Measurements from ENCODE around the gene M1AP.

The M1AP gene, protein sequence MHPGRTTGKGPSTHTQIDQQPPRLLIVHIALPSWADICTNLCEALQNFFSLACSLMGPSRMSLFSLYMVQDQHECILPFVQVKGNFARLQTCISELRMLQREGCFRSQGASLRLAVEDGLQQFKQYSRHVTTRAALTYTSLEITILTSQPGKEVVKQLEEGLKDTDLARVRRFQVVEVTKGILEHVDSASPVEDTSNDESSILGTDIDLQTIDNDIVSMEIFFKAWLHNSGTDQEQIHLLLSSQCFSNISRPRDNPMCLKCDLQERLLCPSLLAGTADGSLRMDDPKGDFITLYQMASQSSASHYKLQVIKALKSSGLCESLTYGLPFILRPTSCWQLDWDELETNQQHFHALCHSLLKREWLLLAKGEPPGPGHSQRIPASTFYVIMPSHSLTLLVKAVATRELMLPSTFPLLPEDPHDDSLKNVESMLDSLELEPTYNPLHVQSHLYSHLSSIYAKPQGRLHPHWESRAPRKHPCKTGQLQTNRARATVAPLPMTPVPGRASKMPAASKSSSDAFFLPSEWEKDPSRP

DNA sequence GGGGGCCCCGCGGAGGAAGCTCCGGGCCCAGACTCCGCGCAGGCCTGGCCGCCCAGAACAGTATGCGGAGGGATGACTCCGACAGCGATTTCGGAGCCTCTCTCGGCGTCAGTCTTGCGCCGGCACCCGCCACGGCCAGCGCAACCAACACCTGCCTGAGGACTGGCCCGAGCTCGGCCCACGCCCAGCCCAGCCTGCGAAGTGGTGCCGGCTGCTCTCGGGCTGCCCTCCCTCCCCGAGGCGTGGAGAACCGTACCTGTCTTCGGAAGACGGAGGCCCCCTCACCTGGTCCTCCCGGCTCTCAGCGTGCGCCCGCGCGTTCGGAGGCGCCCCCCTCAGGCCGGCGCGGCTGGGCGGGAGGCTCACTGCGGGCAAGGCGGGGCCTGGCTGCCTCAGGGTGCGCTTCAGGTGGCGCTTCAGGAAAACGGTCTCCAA lies at the start of gene M1AP:
TSS of gene M1AP (minus strand) at position 322 of the 435 bp plus-strand sequence. CDS start 8,055 bp downstream, outside the sequence.
- no peak for FAIRE-seq

DNA sequence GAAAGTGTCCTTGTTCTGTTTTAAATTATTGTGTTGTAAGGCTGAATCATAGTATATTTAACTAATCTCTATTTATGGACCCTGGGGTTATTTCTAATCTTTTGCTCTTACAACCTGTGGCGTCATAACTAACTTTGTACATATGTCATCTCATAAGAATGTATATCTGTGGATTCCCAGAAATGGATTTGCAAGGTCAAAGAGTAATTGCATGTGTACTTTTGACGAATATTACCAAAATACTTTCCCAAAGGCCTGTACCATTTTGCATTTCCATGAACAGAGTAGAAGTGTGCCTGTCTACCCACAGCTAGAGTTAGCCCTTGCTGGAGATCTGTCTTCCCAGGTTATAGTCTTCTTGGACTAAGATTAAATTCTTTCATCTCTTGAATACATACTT lies 48.7 kb upstream of the M1AP start:
- no peak for FAIRE-seq

DNA sequence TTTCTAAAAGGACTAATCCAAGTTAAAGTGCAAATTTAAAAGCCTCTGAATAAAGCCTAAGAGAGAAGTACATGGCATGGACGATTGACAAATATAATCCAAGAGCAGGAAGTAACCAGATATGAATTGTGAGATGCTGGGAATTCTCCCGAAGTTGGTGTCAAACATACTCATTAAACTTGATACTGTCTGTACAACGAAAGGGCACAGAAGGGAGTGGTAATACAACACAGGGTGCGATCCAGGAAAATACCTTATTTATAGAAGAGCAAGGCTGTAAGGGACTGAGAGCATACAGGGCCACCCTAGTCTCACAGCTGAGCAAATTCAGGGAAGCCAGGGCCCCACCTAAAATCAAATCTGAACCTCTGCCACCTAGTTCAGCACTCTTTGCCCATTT lies 47.5 kb upstream of the M1AP start:
- FAIRE-seq, result no peak

DNA sequence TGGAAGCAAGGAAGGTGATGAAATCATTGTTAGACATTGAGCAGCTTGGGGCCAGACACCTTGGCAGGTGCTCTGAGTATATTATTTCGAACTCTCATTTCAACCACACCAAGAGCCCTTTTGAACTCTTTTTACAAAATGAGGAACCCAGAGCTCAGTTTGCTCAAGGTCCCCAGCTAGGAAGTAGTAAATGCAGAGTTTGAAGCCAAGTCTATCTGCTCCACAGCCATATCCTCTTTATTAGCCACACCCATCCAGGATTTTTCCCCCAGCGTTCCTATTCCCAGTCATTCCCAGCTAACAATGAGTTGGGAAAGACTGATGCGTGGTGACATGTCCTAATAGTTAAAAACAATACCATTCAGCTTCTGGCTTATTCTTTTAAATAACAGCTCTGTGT lies 46.2 kb upstream of the M1AP start:
- no peak for FAIRE-seq

DNA sequence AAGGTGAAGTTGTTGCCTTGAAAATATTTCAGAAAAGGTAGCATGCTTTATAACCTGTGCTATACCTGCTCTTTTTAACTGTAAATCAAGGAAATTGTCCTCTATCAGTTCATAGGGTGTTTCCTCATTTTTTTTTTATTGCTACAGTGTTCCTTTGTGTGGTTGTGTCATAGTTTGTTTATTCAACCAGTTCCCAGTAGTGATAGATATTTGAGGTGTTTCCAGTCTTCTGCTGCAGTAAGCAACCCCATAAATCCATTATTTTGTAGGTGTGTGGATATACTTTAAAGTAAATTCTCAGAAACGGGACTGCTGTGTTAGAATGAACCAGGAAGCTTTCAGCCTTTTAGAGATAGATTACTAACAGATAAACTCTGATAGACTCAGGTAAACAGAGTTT lies 45.5 kb upstream of the M1AP start:
- no peak for FAIRE-seq

DNA sequence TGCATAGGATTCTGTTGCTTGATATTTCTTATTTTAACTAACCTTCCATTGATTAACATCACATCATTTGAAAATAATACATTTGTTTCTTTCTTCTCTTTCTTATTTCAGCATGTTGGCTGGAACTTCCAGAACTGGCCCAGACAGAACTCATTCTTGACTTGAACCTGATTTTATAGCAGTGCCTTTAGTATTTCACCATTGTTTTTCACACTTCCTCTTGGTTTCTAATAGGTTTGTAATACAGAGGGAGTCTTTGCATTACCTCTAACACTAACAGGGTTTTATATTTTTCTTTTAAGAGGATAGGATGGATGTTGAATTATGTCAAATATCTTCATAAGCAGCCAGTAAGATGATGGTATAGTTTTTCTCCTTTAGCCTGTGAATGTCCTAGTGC lies 45.1 kb upstream of the M1AP start:
- no peak for FAIRE-seq

DNA sequence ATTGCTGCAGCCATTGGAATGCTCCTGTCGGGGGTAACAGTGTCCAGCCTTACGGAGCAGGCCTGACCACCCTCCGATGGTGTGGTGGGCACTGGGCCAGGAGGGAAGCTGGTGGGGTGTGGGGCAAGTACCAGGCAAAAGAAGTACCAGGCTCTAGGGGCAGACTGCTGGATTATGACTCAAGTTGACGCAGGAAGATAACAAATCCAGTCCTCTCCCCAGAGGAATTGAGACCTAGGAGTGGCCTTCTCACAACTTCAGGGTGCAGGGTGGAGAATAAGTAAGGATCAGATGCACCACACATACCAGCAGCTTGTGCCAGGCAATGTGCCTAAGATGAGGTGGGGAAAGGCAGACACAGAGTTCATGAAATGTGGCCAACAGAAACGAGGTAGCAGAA lies 43.8 kb upstream of the M1AP start:
- FAIRE-seq, result no peak

DNA sequence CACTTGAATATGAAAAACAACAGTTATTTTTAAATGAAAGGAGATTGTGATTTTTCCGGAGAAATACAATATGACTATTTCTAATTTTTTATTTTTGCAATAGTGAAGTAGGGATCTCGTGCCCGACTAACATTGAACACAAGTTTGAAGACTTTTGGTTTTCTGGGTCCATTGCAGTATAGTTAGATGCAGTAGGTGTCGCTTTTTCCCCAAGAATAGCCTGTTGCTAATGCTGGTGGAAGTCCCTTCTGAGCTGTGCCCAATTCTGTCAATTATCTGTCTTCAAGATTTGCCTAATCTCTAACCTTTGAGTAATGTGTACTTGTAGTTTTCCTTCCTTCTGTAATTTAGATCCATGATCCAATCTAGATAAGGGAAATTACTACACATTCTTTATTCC lies 42.4 kb upstream of the M1AP start:
- peak; percentile 70 for FAIRE-seq

DNA sequence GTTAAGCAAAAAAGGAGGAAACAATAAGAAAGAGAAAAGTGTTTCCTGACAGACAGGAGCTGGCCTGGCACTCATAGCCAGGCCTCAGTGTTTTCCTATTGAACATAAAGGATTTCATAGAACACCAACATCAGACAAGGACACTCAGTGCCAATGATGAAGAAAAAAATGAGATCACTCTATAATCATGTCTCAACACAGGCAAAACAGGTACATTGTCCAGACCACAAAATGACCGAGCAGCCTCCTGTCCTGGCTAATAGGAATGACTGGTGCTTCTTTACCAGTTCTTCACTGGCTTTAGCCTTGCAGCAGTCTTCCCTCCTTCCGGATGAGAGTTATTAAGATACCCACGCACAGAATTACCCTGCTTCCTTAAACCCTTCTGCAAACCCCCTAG lies 41.5 kb upstream of the M1AP start:
- FAIRE-seq, result no peak

DNA sequence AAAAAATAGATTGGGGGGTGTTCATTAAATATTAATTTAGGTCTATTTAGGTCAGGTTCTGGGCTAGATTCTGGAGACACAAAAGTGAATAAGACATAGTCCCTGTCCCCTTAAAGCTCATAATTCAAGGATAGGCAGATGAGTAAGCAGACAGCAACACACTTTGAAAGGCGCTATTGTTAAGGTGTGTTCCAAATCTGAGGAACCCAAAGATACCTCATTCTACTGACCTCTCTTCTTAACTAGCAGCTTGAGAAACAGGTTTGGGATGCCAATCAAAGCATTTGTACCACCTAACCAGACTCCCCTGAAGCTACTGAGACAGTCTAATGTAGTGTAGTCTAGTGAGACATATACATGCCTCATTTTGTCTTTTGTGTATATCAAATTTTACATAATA lies 40.8 kb upstream of the M1AP start:
- FAIRE-seq, result no peak

DNA sequence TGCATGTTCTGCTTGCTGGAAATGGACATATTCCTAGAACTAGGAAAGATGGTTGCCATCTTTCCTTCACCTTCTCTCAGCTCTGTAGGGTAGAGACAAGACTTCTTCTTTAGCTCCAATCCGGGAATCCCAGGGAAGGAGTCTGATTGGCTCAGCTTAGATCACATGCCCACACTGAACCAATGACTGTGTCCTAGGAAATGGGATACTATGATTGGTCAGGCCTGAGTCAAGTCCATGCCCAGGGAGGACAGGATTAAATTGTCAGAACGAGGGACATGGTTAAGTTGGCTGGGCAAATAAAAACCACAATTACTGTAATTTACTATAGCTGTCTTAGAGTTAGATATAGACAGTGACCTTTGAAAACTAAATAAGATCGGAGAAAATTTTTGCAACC lies 37.3 kb upstream of the M1AP start:
- no peak for FAIRE-seq

DNA sequence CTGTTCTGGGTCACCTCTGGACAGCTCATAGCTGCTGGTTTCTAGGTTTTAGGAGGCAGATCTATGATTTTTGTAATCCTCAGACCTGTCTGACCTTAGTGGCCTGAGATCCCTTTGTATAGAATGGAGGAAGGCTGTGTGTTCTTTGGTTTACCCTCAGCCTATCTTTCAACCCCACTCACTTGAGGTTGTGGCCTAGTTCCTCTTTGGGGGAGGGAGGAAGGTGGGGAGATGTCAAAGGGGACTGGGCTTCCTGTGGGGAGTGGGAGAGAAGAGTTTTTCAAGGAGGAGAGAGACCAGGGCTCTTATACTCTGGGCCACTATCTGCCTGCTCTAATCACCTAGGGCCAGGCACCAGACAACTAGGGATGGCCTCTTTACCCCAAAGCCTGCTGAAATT lies 34.4 kb upstream of the M1AP start:
- FAIRE-seq, result no peak

DNA sequence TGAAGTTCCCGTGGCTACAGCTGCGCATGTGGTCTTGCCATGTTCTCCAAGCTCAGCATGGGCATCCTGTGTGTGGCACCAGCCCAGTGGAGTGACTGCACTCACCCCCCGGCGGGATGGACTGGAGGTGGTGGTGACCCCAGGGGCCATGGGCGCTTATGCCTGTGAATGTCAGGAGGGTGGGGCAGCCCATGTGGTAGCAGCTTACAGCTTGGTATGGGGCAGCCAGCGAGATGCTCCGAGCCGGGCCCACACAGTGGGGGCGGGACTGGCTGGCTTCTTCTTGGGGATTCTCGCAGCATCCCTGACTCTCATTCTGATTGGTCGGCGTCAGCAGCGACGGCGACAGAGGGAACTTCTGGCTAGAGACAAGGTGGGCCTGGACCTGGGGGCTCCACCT lies 31.5 kb upstream of the M1AP start:
- no peak for FAIRE-seq

DNA sequence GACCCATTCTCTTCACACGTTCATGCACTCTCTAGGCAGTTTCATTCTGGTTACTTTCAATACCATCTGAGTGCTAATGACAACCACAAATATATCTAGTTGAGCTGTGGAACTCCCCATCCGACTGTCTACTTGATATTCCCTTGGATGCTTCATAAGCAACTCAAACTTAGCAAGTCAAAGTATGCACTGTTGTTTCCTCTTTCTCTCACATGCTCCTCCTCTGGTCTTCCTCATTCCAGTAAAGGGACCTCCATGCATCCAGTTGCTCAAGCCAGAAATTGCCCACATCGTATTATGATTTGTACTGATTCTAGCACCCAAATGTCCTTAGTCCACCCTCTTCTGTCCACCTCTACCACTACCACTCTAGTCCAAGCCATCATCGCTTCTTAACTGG lies 28.2 kb upstream of the M1AP start:
- FAIRE-seq, result no peak

DNA sequence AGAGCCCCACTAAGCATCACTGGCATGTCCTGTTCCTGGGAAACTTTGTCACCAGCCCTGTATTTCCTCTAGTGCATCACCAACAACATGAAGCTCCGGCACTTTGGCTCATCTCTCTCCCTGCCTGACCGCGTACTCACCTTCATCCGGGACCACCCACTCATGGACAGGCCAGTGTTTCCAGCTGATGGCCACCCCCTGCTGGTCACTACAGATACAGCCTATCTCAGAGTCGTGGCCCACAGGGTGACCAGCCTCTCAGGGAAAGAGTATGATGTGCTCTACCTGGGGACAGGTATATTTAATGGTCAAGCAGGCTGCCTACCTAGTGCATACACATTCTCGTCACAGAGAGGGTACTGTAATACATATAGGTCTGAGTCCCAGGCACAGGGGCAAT lies 27.0 kb upstream of the M1AP start:
- no peak for FAIRE-seq

DNA sequence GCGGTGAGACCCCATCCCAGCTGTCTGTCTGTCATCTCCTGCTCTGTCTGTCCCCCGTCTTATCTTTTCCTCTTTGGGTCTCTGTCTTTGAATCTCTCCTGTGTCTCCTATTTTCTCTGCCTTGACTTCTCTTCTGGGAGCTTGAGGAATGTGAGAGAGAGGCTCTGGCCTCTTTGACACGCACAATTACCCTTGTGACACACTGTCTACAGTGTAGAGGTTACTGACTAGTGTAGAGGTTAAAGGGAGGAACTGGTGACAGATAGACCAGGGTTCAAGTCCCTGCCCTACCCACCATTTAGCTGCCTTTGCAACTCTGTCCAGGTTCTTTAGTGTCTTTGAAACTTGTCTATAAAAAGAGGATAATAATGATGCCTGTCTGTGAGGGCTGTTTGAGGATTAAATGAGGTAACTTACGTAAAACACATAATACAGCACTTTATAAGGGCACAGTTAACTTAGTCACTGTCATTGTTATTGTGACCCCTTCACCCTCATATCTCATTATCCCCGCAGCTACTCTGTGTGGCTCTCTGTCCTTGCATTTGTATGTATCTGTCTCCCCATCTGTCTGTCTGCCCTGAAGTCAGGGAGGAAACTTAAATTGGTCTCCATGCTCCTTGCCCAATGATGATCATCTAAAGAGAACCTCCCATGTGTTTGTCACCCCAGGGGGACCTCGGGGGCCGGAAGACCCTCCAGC lies 25.8 kb upstream of the M1AP start:
- no peak for FAIRE-seq

DNA sequence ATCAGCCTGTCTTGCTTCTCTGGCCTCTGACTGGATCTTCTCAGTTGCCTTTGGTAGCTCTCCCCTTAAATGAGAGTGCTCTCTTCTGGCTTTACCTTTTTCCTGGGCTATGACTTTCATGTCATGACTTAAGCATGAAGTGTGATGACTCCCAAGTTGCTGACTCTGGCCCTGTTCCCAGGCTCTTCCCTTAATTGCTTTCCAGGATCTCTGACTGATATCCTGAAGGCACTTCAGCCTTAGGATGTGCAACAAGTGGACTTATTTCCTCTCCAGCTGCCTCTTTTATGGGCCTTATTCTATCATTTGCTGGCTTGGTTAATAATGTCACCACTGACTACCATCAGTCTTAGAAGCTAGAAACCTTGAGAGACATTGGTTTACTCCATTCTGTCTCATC lies 23.3 kb upstream of the M1AP start:
- FAIRE-seq, result no peak

DNA sequence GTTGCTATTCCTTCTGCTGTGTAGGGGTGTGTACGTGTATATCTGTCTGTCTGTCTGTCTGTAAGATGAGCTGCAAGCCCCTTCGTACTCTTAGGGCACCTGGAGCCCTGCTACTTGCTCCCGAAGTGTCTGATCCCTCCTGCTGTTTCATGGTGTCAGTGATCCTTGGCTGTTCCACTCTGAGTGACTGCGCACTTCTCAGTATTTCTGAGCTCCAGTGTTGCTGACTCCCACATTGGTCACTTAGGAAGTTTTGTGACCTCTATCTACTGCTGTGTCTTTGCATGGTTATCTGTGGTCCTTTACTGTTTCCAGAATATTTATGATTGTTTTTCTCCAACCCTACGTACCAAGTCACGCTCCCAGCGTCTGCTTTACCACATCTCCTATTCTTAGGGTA lies 22.1 kb upstream of the M1AP start:
- no peak for FAIRE-seq

DNA sequence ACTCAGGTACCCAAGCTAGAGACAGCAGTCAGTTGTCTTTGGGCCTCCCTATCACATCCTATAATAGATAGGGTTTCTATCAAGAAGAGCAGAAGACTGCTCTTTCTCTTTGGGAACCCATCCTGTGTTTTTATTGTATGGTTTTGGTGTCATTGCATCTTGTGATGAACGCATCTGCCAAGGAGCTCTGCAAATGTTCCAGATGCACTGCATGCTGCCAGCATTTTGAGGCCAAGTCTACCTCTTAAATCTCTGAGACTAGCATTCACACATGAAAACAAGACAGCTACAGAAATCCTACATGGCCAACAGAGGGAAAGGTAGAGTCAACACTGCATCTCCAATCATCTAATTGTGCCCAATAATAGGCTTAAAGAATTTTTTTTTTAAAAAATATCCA lies 20.0 kb upstream of the M1AP start:
- FAIRE-seq, result no peak

DNA sequence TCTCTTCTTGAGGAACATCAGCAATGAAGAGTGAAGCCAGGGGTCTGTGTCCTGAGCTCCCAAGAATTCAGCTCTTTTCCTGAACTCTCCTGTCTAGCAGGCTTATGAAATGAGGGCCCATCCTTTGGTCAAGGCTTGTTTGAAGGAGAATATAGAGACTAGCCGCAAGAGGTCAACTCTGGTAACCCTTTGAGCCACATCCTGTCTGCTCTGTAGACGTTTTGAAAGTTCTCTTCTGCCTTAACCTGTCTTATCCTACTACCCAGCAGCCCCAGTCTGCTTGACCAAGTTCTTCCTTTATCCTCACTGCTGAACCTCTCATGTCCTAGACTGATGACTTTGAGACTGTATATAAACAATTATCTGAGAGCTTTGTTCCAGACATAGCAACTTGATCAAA lies 11.3 kb upstream of the M1AP start:
- no peak for FAIRE-seq

DNA sequence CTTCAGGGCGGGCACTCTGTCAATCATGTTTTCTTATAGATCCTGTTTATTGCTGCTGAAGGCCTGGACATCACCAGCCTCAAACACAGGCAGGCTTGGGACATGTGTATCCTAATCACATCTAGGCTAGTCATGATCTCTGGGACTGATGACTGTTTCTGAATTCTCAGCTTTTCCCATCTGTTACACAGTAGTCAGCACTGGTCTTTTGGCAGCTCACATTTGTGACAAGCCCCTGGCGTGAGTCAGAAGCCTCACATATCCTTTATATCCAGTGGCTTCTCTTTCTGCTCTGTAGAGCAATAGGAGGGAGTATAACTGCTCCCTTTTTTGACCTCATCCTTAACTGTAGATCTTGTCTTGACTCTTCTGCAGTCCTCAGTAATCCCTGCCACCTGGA lies 10.4 kb upstream of the M1AP start:
- no peak for FAIRE-seq

DNA sequence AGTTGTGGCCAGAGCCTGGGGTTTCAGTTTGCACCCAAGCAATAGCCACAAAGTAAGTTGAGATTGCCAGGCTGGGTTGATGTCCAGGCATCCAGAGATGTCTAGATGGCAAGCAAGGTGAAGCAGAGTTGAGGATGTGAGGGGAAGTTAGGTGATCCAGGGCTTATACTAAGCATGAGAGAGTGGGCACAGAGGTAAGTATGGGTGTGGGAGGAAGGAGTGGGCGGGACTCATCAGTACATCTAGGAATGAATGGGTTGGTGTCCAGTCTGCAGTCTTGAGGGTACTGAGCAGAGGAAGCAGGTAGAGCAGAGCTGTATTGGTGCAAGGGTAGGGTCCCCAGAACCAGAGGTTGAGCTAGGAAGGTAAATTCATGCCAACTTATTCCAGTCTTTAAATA lies 7.4 kb upstream of the M1AP start:
- FAIRE-seq, result no peak

DNA sequence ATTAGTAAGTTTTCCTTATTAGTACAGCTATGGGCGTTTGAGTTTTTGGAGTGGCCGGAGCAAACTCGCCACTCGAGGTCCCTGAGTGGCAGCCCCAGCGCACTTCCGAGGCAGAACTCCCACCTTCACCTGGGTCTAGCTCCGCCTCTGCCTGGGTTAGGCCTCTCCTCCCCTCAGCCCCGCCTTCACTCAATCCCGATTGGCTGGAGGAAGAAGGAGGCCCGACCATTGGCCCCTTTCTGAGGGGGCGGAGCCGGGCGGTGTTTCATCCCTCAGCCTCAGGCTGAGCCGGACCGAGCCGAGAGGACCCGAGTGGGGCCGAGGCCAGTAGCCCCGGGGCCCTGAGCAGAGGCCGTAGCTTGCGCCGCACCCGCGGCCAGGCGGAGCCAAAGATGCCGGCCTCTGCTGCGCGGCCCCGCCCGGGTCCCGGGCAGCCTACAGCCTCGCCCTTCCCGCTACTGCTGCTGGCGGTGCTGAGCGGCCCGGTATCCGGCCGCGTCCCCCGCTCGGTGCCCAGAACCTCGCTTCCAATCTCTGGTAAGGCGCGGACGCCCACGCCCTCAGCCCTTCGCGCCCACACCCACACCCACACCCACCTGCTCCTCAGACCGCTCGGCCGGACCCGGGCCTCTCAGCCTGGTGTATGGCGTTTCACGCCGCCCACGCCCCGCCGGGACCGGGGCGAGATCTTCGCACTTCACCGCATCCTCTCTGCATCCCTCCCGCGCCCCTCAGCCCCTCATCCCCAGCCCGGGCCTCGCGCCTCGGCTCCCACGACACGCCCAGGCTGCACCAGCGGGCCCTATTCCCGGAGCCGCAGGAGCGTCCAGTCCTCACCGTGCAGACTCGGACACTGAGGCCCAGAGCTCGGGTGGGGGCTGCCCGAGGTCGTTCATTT lies 6.1 kb upstream of the M1AP start, which contains the start of gene SEMA4F:
TSS of gene SEMA4F (plus strand) at position 263 of the 898 bp plus-strand sequence. CDS start at position 393, 130 bp downstream.
- FAIRE-seq, result no peak

All from islet of Langerhans (tissue), 1 donor.